GM12878 (cell line): Measurements from ENCODE around the gene OIT3. TPM values are rescaled to one million over a fixed set of nuclear protein-coding genes. Genes with fewer than 3 reads are reported as not detected.

Source experiments
- ATAC-seq: fragments of 200-7000 bp; cut with Tn5 transposase; 3 replicates; pipeline ENCODE4 v1.9.1; 2020; ENCODE audit warnings: mild to moderate bottlenecking, moderate library complexity
- BruUV-seq: library from RNA; stranded (reverse); fragments of 400-500 nt; replicated peaks from 2 replicates; lab custom pipeline; 2021; lab: Mats Ljungman, UMichigan
- CTCF ChIA-PET: fragments of 300-600 bp; sonication (Branson Sonifier 250); formaldehyde crosslinking; extraction: SDS; loops from one replicate; lab custom pipeline; 2021; ENCODE audit warnings: inconsistent platforms; lab: Yijun Ruan, JAX
- POLR2A ChIA-PET: fragments of 350-600 bp; formaldehyde crosslinking; extraction: SDS; loops from one replicate; lab custom pipeline; 2021; ENCODE audit warnings: inconsistent platforms; lab: Charles Lee
- RAD21 ChIA-PET: fragments of 300-600 bp; sonication (Branson Sonifier 250); formaldehyde crosslinking; loops from one replicate; lab custom pipeline; 2023; ENCODE audit warnings: antibody characterized with exemption; ENCODE audit not compliant: unreplicated experiment; lab: Charles Lee
- SMC1A ChIA-PET: fragments of 300-600 bp; sonication (Branson Sonifier 250); formaldehyde crosslinking; loops from one replicate; lab custom pipeline; 2023; ENCODE audit not compliant: unreplicated experiment, uncharacterized antibody; lab: Charles Lee
- DNase-seq: peaks from one replicate; pipeline ENCODE4 v3.0.0-alpha.2; 2011; ENCODE audit warnings: low read depth, low spot score
- FAIRE-seq: peaks from 3 replicates; lab custom pipeline; 2011; peaks lifted over from hg19 to GRCh38; lab: Jason Lieb, UNC
- H2AFZ ChIP-seq: 2 replicates; pipeline ENCODE4 v1.6.0; 2011; ENCODE audit warnings: low read depth, low read length, control low read depth; ENCODE audit not compliant: control insufficient read depth
- H3K27ac ChIP-seq: 2 replicates; pipeline ENCODE4 v1.5.1; 2011; ENCODE audit warnings: control low read depth; ENCODE audit not compliant: control insufficient read depth, insufficient read depth
- H3K27me3 ChIP-seq, 2 experiments: replicated peaks in 1 of 2; 2 replicates each; pipeline versions ENCODE4 v1.6.0 to v1.6.1; 2011; ENCODE audit warnings: low read length in 1 of 2; ENCODE audit not compliant: control insufficient read depth in 2 of 2, insufficient read depth in 2 of 2
- H3K36me3 ChIP-seq, 2 experiments: 2 replicates each; pipeline ENCODE4 v1.5.1; 2011; ENCODE audit warnings: low read length in 1 of 2; ENCODE audit not compliant: control insufficient read depth in 2 of 2, insufficient read depth in 2 of 2
- H3K4me1 ChIP-seq: 2 replicates; pipeline ENCODE4 v1.6.1; 2011; ENCODE audit warnings: mild to moderate bottlenecking, low read length, moderate library complexity, mixed read lengths; ENCODE audit not compliant: control insufficient read depth, insufficient read depth
- H3K4me2 ChIP-seq: 2 replicates; pipeline ENCODE4 v1.6.0; 2011; ENCODE audit warnings: control low read depth; ENCODE audit not compliant: control insufficient read depth, insufficient read depth
- H3K4me3 ChIP-seq: fragments of 200-600 bp; sonication (generic); 2 replicates; pipeline ENCODE4 v1.5.1; 2016
- H3K79me2 ChIP-seq: 2 replicates; pipeline ENCODE4 v1.6.0; 2011; ENCODE audit warnings: low read length; ENCODE audit not compliant: control insufficient read depth, insufficient read depth
- H3K9ac ChIP-seq: 2 replicates; pipeline ENCODE4 v1.8.0; 2011; ENCODE audit warnings: low read length, control low read depth, mixed read lengths; ENCODE audit not compliant: control insufficient read depth, insufficient read depth
- H3K9me3 ChIP-seq: replicated peaks from 3 replicates; pipeline ENCODE4 v1.5.1; 2011; ENCODE audit warnings: mild to moderate bottlenecking, low read length; ENCODE audit not compliant: control insufficient read depth, insufficient read depth
- H4K20me1 ChIP-seq: 2 replicates; pipeline ENCODE4 v1.6.0; 2011; ENCODE audit not compliant: control insufficient read depth, insufficient read depth
- BACH1 ChIP-seq: fragments of 450-650 bp; IDR thresholded peaks from 2 replicates; pipeline ENCODE4 v1.6.1; 2017; ENCODE audit warnings: mild to moderate bottlenecking, borderline replicate concordance
- CEBPB ChIP-seq, 2 experiments: fragments of 150-350 bp in 1 of 2; IDR thresholded peaks; 2 replicates each; pipeline ENCODE4 v1.6.1; 2012 to 2014; ENCODE audit warnings: low read depth in 2 of 2, low read length in 2 of 2, borderline replicate concordance in 1 of 2, inconsistent platforms in 1 of 2
- CREB1 ChIP-seq: IDR thresholded peaks from 2 replicates; pipeline ENCODE4 v1.6.1; 2012; ENCODE audit warnings: low read depth, mild to moderate bottlenecking, inconsistent platforms
- FOXK2 ChIP-seq: fragments of 450-650 bp; IDR thresholded peaks from 2 replicates; pipeline ENCODE4 v1.6.1; 2017; ENCODE audit warnings: mild to moderate bottlenecking, moderate library complexity
- LARP7 ChIP-seq: fragments of 450-650 bp; IDR thresholded peaks from 2 replicates; pipeline ENCODE4 v1.6.1; 2017; ENCODE audit warnings: mild to moderate bottlenecking
- MXI1 ChIP-seq: fragments of 150-350 bp; IDR thresholded peaks from 2 replicates; pipeline ENCODE4 v1.6.1; 2011; ENCODE audit warnings: low read depth, mild to moderate bottlenecking, inconsistent platforms, low read length, improper control_type of control experiment
- POLR2A ChIP-seq: IDR thresholded peaks from 2 replicates; pipeline ENCODE4 v1.6.1; 2011; ENCODE audit warnings: low read depth, mild to moderate bottlenecking, low read length
- SREBF2 ChIP-seq: IDR thresholded peaks from 2 replicates; pipeline ENCODE4 v1.6.1; 2012; ENCODE audit warnings: mild to moderate bottlenecking, low read length
- TARDBP ChIP-seq: IDR thresholded peaks from 2 replicates; pipeline ENCODE4 v1.6.1; 2016; ENCODE audit warnings: borderline replicate concordance
- WRNIP1 ChIP-seq: IDR thresholded peaks from 2 replicates; pipeline ENCODE4 v1.6.1; 2011; ENCODE audit warnings: low read depth, low read length, improper control_type of control experiment, borderline replicate concordance
- ZBTB4 ChIP-seq: fragments of 450-650 bp; formaldehyde crosslinking; IDR thresholded peaks from 2 replicates; pipeline ENCODE4 v1.4.0; 2022; ENCODE audit warnings: mild to moderate bottlenecking, moderate library complexity
- WGBS: methylation state at CpG from one replicate; pipeline ENCODE4 v1.1.6; 2016; ENCODE audit warnings: low lambda C conversion rate; ENCODE audit not compliant: insufficient replicate concordance, insufficient coverage; ENCODE audit errors: missing lambda C conversion rate; 5-methylcytosine and 5-hydroxymethylcytosine counted together
- in situ Hi-C: fragments of 300-500 bp; cut with MboI; formaldehyde crosslinking; loops from 9 replicates; pipeline ENCODE4 v1.14.3; 2018; ENCODE audit warnings: mixed read lengths
- intact Hi-C: fragments of 100-400 bp; cut with micrococcal nuclease; formaldehyde crosslinking; loops from one replicate; pipeline ENCODE4 v1.14.2; 2022; ENCODE audit not compliant: unreplicated experiment
- polyA plus RNA-seq, 11 experiments: library from polyadenylated mRNA; depleted of rRNA in 4 of 11; unstranded in 6 of 11; stranded (reverse) in 5 of 11; fragments of >200 nt; fragmentation: Nextera tagmentation in 4 of 11; fragmentation: Illumina TruSeq in 1 of 11; extraction: Ambion mirVana in 4 of 11; extraction: Trizol in 1 of 11; gene quantifications; 1 replicate in 1 of 11; 2 replicates in 10 of 11; pipeline versions ENCODE4 v1.2.1 to v1.2.3, GENCODE V29; 2011 to 2016; ENCODE audit warnings: inconsistent platforms in 2 of 11, missing spikeins in 2 of 11, low read depth in 1 of 11
- total RNA-seq, 4 experiments: library from RNA; depleted of rRNA in 3 of 4; stranded (reverse); fragments of >200 nt in 3 of 4; fragmentation: Illumina TruSeq in 1 of 4; extraction: Trizol in 1 of 4; gene quantifications; 2 replicates each; pipeline versions ENCODE4 v1.2.1 to v1.2.3, GENCODE V29; 2013 to 2021

The OIT3 gene
- total and polyA plus RNA-seq, 10 of the 15 experiments (the other 5 are each of a cell fraction or from before 2014, with no cell fraction given): not detected

- Histone ChIP-seq H3K4me2 (no peak overlapping the region), H3K27ac (no peak overlapping the region), H3K4me3 (no peak overlapping the region), H3K4me1 (no peaks in the 10 kb centered on the region), H3K27me3 (no peaks in the 10 kb centered on the region), H2AFZ (no peak overlapping the region), H3K36me3 (no peaks in the 10 kb centered on the region), H3K79me2 (no peaks in the 10 kb centered on the region), H4K20me1 (no peaks in the 10 kb centered on the region), H3K9ac (no peak overlapping the region), H3K9me3 (no peaks in the 10 kb centered on the region)
- 21% methylated on average over 2 of the region's 2 CpGs for WGBS
- no TSS peak for BruUV-seq
- TF ChIP-seq BACH1 (no peak), WRNIP1 (no peak), LARP7 (no peak), MXI1 (no peak), TARDBP (no peak), CREB1 (no peak), FOXK2 (no peak), SREBF2 (no peak), POLR2A (no peak), CEBPB (IDR thresholded peaks at IDR 0.05; ENCODE audit: borderline replicate concordance in 1 of 2, low read depth in 2 of 2, low read length in 2 of 2) (no peak), ZBTB4 (CRISPR knock-in tag) (no peak)
- ATAC-seq: no peak
- no peak for DNase-seq
- ChIA-PET POLR2A (no interaction called here), CTCF (no interaction called here), RAD21 (no interaction called here), SMC1A (no interaction called here)
- in situ Hi-C loops (no loop called here), intact Hi-C loops (no loop called here)
- no peak for FAIRE-seq
Observed at GRCh38 chr10:72943498-72944234, 50.1 kb downstream of the OIT3 start.
